ENCODE measurements around the gene TXLNA.
"Not testable (repeated sequence)": the region's sequence is repeated elsewhere in the genome, so short reads cannot be mapped to it uniquely, and the experiment has no call there.

The TXLNA gene

DNA sequence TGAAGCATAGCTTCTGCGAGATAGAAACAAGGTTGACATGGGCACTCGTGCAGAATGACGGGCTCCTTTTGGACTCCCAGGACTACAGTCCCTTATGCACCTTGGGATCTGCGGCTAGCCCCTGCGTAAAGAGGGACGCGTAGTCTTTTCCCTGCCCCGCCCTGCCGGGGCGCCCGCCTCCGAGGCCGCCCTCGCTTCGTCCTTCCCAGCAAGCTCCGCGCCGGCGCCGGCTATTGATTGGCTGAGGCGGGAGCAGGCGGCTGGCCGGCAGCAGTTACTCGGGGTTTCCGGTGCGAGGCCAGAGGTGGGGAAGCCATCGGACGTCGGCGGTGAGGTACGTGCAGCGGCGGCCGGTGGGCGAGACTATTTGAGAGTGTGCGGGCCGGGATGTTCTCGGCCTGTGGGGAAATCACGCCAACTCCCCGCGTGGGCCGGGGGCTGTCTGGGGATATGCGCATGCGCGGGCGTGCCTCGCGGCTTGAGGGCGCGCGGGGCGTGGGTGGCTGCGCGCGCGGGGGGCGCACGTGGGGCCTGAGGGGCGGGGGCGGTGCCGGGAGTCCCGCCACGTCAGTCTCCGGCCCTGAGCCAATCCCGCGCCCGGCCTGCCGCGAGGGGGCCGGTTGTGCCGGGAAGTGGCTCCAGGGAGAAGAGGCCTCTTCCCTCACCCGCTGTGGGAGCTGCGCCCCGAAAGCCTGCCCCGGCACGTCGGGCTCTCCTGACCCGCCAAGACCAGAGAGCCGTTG lies at the start of gene TXLNA:
Gene TXLNA, plus strand, starts transcription at position 233 of the 743 bp plus-strand sequence. CDS start 671 bp downstream, outside the sequence.
- DNase-seq (ENCODE audit: low spot score), result peak; percentile 85

DNA sequence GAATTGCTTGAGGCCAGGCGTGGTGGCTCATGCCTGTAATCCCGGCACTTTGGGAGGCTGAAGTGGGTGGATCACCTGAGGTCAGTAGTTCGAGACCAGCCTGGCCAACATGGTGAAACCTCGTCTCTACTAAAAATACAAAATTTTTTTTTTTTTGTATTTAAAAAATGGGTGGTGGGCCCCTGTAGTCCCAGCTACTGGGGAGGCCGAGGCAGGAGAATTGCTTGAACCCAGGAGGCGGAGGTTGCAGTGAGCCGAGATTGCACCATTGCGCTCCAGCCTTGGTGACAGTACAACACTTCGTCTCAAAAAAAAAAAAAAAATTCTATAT lies 45.6 kb upstream of the TXLNA start:
- DNase-seq (ENCODE audit: low spot score), result not testable (repeated sequence)

DNA sequence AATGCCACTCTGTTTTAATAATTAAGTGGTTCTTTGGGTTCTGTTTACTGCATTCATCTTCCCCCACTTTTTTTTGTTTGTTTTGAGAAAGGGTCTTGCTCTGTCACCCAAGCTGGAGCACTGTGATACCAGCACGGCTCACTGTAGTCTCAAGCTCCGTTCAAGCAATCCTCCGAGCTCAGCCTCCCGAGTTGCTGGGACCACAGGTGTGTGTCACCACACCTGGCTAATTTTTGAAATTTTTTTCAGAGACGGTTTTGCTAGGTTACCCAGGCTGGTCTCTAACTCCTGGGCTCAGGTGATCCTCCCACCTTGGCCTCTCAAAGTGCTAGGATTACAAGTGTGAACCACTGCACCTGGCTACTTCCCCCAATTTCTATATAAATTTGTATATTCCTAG lies 42.4 kb upstream of the TXLNA start:
- DNase-seq (ENCODE audit: low spot score), result no peak

DNA sequence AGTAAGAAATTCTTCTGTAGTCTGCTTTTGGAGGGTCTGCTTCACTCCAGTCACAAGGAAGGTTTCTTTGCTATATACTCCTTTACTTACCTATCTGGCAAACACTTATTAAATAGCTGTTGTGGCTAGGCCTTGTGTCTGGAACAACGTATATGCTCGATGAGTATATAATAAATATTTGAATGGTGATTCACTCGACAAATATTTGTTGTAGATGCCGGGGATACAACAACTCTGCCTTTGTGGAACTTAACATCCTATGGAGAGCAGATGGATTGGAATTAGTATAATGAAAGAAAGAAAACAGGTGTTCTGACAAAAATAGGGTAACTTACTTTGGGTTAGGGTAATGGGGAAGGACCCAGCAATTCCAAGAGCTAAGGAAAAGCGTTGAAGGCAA lies 40.5 kb upstream of the TXLNA start:
- no peak for DNase-seq (ENCODE audit: low spot score)

DNA sequence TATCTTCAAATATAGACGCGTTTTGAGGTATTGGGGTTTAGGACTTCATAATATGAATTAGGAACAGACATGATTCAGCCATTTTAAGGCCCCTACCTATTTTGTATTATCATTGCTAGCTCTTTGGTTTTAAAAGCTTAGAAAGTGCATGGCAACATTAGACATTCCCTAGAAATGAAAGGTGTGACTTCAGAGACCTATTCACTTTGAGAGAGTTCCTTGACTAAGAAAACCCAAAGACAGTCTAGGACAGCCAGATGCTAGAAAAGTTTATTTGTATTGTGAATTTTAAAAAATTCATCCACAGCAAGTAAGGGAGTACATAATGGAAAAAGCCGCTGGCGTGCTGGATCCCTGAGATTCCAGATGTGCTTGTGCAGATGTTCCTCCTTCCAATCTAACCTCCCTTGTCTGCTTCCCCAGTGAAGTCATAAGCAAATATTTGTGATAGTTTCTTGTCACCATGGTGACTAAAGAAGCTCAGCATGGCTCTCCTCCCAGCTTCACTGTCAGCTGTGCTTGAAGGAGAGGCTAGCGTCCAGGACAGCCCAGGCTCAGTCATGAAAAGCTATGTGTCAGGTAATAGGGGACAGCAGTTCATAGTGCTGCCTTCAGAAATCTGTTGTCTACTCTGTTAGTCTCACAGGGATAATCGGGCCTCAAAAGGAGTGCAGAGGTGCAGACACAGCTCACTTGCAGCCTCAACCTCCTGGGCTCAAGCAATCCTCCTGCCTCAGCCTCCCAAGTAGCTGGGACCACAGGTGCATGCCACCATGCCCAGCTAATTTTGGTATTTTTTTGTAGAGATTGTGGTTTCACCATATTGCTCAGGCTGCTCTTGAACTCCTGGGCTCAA lies 36.8 kb upstream of the TXLNA start:
- DNase-seq (ENCODE audit: low spot score), result no peak

DNA sequence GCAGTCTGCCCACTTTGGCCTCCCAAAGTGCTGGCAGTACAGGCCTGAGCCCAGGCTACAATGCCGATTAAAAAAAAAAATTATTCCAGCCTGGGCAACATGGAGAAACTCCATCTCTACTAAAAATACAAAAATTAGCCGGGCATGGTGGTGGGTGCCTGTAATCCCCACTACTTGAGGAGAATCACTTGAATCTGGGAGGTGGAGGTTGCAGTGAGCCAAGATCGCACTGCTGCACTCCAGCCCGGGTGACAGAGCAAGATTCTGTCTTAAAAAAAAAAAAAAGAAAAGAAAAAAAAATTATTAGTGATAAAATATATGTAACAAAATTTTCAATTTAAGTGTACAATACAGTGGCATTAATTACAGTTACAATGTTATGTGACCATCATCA lies 36.2 kb upstream of the TXLNA start:
- DNase-seq (ENCODE audit: low spot score), result not testable (repeated sequence)

DNA sequence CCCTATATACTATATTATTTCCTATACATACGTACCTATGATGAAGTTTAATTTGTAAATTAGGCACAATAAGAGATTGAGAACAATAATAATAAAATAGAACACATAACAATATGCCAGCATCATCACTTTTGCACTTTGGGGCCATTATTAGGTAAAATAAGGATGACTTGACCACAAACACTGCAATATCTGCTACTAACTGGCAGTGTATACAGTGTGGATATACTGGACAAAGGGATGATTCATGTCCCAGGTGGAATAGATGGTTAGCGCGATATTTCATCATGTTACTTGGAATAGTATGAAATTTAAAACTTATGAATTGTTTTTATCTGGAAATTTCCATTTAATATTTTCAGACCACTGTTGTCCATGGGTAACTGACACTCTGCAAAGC lies 35.4 kb upstream of the TXLNA start:
- no peak for DNase-seq (ENCODE audit: low spot score)

DNA sequence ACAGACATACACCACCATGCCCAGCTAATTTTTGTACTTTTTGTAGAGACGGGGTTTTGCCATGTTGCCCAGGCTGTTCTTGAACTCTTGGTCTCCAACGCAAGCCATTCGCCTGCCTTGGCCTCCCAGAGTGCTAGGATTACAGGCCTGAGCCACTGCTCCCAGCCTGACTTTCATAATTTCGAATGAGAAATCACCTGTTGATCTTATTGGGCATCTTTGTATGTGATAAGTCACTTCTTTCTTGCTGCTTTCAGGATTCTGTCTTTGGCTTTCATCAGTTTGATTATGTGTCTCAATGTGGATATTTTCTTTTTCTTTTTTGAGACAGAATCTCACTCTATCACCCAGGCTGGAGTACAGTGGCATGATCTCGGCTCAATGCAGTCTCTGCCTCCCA lies 31.7 kb upstream of the TXLNA start:
- not testable (repeated sequence) for DNase-seq (ENCODE audit: low spot score)

DNA sequence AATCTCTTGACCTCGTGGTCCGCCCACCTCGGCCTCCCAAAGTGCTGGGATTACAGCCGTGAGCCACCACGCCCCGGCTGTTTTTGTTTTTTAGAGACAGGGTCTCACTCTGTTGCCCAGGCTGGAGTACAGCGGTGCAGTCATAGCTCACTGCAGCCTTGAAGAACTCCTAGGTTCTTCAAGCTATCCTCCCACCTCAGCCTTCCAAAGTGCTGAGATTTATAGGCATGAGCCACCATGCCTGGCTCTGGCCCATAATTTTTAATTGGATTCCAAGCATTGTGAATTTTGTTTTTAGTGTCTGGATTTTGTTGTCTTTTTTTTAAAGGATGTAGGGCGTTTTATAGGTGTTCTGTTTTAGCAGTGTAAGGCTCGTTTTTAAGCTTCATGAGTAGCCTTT lies 28.6 kb upstream of the TXLNA start:
- DNase-seq (ENCODE audit: low spot score), result no peak

DNA sequence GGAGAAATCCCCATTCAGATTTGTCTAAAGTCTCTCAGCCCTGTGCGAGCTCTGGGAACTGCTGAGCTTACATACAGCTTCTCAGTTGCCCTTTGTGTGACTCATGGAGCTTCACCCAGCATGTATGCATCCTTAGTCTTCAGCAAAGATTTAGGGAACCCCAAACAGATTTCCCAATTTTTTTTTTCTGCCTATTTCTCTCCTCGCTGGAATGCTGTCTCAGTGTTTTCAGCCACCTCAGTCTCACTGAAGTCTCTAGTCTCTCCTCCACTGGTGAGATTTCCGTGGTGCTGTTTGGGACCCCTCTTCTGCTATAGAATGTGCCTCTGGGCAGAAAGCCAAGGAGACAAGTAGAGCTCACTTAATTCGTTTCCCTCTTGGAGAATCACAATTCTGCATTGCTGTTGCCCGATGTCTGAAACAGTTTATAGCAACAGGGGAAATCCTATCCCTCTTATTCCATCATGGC lies 28.1 kb upstream of the TXLNA start:
- no peak for DNase-seq (ENCODE audit: low spot score)

DNA sequence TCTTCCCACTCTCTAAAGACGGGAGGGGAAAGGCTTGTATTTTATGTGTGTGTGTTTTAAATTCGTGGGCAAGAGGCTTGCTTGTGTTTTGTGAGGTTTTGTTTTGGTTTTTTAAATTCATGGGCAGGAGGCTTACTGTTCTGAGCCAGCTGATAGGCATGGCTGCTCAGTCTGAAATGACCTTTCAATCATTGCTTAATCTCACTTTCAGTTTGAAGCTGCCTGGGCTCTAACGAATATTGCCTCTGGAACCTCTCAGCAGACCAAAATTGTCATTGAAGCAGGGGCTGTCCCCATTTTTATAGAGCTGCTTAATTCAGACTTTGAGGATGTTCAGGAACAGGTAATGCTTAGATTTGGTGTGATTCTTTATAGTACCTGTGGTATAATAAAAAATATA lies 20.3 kb upstream of the TXLNA start:
- no peak for DNase-seq (ENCODE audit: low spot score)

DNA sequence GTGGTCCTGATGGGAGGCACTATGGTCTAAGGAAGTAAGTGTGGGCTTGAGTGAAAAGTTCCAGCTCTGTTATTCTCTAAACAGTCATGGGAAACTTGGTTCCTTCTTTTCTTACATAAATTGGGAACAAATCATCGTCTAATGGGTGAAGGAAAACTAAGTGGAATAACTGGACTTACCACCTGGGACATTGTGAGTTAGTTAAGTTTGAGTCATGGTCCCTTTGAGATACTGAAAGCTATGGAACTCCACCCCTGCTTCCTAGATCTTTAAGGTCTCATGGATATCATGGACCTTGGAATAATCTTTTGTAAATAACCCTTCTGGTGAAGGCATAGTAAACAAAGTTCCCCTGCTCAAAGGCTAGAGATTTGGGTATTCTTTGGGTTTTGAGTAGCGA lies 16.1 kb upstream of the TXLNA start:
- no peak for DNase-seq (ENCODE audit: low spot score)

DNA sequence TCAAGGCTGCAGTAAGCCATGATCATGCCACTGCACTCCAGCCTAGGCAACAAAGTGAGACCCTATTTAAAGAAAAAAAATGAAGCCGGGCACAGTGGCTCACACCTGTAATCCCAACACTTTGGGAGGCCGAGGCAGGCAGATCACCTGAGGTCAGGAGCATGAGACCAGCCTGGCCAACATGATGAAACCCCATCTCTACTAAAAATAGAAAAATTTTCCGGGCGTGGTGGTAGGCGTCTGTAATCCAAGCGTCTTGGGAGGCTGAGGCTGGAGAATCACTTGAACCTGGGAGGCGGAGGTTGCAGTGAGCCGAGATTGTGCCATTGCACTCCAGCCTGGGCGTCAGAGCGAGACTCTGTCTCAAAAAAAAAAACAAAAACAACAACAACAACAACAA lies 13.8 kb upstream of the TXLNA start:
- DNase-seq (ENCODE audit: low spot score), result not testable (repeated sequence)

DNA sequence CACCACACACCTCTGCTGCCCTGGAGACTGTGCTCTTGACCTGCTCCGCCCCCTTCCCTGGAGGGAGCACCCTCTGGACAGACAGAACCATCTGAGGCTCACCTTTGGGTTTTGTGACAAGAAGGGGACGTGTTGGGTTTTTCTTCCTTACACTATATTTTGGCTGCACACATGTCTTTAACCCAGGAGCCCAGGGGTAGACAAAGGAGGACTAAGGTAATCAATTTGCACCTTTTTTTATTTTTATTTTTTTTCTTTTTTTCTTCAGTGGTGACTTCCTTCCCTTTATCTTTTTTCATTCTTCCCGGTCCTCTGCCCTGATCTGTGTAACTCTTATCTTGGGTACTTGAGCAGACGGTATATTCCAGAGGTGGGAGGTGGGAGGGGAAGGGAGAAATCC lies 8.5 kb upstream of the TXLNA start:
- DNase-seq (ENCODE audit: low spot score), result no peak

DNA sequence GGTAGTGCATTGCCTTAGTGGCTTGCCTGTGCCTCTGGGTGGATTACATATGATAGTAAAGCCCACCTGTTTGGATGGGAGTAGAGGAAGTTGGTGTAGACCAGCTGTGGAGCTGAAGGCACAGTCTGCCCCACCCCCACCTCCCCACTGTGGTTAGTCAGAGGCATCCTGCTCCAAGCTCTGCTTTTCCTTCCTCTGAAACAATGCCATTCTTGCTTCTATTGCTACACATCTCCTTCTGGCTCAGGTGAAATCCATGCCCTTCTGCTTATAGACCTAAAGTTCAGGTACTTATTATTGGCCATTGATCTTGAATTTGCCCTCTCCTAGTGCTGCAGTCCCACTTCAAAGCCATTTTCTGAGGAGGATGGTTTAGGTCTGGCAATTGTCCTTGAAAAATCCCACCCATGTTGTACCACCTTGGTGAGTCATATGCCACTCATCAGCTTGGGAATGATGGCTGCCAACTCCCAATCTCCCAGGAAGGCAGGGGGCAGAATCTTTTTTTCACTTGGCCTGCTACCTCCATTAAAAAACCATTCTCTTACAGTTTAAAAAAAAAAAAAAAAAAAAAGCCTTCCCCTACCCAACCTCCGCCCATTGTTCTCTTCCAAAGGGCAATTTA lies 6.7 kb upstream of the TXLNA start:
- DNase-seq (ENCODE audit: low spot score), result no peak

DNA sequence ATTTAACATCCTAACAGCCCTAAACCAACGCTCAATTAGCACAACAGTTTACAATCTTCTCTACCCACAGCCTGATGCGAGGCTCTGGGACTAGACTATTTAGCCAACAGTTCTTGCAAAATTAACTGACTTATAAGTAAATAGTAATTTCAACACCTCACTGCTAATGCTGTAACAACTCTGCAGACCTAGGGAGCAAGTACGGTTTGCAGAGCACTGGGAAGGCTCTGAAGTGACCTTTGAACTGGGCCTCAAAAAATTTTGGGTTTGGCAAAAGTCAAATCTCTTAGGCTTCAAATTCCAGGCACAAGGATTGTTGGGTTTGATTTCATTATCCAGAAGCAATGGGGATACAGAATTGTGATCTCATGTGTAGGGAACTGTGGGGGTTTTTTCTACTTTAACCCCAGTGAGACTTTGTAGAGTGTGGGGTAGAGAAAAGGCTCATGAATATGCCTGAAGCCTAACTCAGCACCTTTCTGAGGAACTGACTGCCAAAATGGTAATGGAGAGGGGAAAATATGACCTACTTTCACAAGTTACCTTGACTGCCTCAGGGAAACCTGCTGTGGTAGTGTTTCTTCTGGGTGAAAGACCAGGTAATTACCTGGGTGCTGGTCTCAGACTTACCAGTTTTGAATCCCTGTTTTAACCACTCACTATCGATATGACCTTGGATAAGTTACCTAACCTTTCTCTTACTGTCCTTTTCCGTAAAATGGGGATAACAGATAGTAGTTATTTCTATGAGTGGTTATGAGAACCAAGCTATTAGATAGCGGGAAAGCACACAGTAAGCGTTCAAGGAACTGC lies 889 bp upstream of the TXLNA start:
- no peak for DNase-seq (ENCODE audit: low spot score)

DNA sequence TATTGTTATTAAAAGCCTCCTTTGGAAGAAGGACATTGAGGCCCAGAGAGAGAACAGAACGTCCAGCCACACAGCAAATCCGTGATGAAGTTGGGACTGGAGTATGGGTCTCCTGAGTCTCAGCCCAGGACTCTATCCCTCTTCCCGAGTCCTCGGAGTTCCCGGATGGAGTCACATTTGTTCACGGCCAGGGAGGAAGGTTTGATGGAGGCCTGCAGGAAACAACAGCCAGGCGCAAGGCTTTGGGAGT lies 357 bp upstream of the TXLNA start:
- DNase-seq (ENCODE audit: low spot score), result no peak

DNA sequence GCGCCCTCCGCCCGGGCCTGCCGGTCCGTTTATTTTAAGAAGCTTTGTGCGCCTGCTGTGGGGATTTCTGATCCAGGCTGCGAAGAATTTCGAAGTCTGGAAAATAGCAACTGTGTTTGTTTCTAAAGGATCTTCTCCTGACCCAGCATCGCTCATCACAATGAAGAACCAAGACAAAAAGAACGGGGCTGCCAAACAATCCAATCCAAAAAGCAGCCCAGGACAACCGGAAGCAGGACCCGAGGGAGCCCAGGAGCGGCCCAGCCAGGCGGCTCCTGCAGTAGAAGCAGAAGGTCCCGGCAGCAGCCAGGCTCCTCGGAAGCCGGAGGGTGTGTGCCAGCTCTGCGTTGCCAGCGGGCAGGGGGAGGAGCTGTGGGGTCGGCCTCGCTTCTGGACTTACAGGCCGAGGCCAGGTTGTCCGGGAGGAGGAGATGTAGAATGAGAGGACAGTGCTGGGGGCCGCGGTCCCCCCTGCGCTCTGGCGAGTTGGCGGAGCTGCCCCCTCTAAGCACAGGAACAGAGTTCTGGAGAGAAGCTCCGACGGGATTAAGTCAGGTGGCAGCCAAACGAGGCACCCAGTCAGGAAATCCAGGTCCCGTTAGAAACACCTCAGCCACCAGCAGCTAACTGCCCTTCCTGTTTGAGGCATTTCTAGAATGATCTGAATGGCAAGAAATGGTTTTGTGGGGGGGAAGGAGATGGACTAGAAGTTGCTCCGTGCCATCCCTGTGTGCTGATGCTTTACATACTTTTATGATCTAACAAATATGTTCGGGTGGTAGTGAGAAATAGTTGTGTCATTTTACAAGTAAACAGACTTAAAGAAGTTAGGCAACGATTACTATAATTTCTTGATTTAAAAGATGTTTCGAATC lies 948 bp downstream of the TXLNA start:
- DNase-seq (ENCODE audit: low spot score), result no peak

DNA sequence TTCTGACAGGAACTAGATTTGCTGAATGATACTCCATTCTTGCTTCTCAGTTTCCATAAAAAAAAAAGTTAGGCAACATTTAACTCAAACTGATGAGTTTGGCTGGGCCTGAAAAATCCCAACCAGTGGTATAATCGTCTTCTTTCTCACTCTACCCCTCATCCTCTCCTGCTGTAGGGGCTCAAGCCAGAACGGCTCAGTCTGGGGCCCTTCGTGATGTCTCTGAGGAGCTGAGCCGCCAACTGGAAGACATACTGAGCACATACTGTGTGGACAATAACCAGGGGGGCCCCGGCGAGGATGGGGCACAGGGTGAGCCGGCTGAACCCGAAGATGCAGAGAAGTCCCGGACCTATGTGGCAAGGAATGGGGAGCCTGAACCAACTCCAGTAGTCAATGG lies 1.6 kb downstream of the TXLNA start:
- DNase-seq (ENCODE audit: low spot score), result no peak

DNA sequence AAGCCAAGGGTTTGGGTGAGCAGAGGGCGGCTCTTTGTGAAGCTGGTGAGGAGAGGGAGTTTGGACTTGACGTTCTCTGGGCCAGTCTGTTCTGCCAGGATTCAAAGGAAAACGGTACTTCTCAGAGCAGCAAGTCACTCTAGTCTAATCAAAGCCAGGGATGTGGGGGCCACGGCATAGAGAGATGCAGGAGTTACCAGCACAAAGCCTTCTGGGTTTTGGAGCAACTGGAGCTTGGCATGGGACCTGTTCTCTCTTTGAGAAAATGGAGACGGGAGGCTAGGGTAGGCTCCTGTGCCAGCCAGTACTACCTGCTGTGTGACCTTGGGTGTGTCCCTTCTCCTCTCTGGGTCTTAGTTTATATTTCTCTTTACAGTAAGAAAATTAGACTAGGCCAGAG lies 2.1 kb downstream of the TXLNA start:
- DNase-seq (ENCODE audit: low spot score), result no peak

DNA sequence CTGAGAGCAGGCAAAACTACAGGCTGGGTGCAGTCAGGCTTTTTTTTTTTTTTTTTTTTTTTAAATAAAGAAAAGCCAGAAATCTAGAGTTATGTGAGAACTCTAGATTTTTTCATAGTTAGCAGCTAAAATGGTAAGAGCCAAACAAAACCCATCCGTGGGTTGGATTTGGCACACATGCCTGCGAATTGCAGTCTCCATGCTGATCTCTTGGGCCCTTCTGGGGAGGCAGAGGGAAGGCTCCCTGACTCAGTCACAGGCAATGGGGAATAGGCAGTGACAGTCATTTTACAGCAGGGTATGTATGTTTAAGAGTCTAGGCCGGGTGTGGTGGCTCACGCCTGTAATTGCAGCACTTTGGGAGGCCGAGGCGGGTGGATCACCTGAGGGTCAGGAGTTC lies 2.6 kb downstream of the TXLNA start:
- DNase-seq (ENCODE audit: low spot score), result no peak

DNA sequence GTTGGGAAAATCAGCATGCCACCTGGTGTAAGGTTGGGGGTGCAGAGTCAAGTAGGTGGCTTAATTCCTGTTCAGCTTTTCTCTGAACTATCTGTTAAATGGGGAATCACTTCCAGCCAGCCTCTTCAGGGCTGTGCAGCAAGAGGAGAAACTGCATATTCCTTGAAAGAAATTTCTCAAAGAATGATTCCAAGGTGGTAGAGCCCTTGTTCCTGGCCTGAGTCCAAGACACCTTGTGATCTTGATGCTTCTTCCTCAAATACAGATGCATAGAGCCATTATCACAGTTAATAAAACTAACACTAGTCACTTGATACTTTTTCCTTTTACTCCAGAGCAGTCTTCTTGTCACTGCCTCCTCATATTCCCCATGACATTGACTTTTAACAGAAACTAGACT lies 5.2 kb downstream of the TXLNA start:
- no peak for DNase-seq (ENCODE audit: low spot score)
